Measurements from ENCODE around the gene ISG20.

Gene ISG20

DNA sequence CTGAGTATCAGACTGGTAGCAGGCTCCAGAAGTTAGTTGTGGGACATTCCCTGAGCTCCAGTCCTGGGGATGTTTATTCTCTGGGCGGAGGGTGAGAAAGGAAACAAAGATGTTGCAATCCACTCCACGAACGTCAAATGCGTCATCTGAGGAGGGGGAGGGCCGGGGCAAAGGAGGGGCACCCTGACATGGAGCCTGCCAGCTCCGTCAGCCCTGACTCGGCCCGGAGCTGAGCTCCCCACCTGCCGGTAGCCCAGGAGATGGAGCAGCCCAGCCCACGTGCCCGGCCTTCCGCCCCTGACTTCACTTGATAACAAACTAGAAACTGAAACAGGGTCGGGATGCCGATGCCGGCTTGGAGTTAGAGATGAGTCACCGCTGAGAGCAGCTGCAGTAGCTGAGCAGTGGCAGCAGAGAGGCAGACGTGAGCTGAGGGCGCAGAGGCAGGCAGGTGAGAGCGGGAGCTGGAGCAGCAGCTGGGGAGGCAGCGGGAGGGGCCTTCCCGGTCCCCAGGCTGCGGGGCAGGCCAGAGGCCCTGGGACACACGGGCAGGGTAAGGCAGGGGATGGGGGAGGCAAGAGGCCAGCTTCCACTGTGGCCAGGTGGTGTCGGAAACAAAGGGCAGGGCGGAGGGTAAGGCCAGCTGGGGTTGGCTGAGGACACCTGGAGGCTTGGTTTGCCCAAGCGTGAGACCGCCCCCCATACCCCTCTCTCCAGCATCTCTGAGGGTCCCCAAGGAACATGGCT lies at the start of gene ISG20:
Gene ISG20, plus strand, starts transcription at position 391 of the 747 bp plus-strand sequence. Its CDS starts 351 bp downstream, at position 742.
- peak; percentile 38 for DNase-seq

DNA sequence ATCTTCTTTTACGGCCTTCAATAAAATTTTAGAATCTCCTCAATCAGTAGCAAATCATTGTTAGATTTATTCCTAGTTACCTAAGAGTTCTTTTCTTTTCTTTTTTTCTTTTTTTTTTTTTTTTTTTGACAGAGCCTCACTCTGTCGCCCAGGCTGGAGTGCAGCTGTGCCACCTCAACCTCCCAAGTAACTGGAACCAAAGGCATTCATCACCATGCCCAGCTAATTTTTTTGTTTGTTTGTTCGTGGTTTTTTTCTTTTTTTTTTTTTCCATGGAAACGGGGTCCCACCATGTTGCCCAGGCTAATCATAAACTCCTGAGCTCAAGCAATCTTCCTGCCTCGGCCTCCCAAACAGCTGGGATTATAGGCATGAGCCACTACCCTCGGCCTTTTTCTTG lies 48.1 kb upstream of the ISG20 start:
- no peak for DNase-seq

DNA sequence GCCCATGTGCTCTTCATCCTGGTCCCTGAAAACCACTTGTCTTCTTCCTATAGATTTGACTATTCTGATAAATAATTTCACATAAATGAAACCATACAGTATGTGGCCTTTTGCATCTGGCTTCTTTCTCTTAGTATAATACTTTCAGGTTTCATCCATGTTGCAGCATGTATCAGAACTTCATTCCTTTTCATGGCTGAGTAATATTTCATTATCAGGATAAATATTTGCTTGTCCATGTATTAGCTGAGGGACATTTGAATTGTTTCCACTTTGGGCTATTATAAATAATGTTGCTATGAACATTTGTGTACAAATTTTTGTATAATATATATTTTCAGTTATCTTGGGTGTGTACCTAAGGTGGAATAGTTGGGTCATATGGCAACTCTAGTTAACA lies 47.4 kb upstream of the ISG20 start:
- no peak for DNase-seq

DNA sequence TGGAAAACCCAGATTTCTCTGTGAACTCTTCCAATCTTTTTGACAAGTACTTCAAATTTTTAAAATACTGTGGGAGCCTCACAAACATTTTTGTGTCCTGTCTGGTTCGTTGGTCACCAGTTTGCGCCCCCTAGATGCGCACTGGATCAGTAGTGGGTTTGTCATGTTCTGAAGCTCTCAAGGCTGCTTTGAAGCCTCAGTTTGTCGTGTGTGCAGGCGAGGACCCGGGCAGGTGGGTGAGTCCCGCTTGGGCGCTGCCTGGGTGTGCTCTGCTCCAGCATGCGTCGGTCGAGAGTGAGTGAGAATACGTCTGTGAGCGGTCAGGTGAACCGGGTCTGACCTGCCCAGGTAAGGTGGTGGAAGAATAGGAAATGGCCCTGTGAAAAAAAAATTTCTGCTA lies 34.9 kb upstream of the ISG20 start:
- no peak for DNase-seq

DNA sequence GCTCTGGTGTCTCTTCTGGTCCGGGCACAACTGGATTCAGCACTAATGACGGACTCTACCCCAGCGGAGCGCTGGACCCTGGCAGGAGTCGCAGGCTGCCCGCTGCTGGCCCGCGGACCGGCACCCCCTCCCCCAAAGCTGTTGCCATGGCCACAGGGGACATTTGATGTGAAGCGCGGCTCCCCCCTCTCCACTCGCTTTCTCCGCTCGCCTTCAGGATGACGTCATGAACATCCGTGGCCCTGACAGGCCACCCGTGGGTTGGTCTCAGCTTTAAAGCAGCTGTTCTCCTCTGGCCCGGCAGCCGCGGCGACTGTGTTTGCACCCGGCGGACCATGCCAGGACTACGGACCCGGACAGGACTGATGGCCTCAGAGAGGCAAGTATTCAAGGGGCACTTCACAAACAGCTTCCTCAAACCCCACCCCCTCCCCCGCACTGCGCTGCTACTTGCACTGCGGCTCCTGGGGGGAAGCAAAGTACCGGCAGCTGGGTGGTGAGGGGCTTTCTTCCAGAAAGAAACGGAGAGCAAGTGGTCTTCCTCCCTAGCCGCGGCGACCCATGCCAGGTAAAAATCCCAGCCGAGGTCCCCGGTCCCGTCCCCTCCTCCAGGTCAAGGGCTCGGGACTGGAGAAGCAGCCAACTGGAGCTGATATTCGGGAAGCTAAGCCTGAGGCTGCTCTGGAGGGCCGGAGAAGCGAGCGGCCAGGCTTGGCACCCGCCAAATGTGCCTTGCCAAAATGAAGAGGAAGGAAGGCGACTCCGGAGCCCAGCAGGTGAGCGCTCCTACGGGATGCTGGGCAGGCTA lies 34.2 kb upstream of the ISG20 start:
- no peak for DNase-seq

DNA sequence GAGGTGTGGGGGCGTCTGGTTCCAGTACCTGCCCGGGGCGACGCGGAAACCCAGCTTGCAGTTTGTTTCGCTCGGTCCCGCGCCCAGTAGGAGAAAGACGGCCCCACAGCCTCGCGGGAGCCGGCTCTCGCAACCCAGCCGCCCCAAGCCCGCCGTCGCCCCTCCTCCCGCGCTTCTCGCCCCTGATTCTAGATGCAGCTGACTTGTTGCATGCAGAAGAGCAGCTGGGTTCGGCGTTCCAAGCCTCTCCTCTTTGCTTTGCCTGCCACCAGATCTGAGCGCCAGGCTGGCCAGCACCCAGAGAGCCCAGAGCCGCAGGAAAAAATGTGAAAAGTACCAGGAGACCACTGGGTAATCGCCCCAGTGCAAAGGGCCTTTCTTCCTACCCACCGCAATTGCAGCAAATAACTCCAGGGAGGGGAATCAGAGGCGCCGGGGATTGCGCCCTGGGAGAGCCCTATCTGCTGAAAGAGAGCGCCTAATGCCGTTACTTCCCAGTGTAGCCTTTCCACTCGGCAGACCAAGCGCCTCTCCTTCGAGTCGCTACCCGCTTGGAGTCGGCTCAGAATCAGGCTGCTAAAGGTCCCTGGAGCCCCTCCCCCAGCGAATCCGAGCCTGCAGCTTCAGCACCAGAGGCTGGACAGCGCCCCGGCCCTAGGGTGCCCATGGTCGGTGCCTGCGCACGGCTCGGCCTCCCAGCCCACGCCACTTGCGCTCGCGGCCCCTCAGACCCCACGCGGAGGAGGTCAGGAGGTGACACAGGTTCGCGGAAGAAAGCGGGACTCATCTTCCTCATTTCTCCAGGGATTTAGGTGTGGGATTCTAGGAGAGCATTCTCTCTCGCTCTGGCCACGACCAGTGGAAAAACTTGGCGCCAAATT lies 33.4 kb upstream of the ISG20 start:
- no peak for DNase-seq

DNA sequence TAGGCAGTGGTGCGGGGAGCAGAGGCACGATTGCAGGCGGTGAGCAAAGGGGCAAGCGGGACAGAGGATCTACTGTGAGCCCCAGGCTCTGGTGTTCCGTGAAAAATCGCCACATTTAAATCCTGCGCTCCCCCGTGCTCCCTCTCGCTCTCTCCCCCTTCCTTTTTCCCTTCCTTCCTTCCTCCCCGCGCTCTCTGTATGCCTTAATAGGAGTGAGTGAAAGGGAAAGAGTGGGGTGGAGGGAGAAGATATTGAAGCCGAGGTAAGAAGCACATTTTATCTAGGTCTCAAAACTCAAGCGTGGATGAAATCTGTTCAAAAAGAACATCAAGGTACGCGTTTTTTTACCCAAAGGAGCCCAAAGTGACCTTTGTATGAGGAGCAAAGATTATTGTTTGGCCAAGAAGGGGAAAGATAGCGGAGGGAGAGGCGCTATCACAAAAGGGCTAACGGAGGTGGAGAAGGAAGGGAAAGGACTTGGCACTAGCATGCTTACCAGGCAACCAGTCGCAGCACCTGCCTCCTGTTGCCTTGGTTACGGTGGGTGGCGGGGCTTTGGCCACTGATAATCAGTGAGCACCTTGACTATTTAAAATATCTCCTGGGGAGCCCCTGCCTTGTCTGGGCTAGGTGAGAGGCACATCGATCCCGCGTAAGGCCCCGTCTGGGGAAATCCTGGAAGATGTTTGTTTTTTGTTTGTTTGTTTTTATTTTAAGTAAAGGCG lies 32.6 kb upstream of the ISG20 start:
- no peak for DNase-seq

DNA sequence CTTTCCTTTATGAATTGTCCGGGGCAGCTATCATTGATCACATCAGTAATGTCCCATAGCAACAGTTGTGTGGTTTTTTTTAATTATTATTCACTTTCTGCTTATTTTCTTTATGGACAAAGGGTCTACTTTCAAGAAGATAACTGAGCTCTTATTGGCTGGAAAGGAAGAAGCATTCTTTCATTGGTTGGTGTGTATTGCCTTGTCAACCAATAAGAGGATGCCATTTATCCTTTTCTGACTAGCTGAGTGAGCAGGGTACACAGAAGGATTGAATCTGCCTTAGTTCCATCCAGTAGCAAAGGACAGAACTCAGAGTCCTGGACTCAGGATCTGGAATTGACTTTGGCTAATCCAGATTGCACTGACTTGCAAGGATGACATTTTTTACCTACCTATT lies 30.9 kb upstream of the ISG20 start:
- no peak for DNase-seq

DNA sequence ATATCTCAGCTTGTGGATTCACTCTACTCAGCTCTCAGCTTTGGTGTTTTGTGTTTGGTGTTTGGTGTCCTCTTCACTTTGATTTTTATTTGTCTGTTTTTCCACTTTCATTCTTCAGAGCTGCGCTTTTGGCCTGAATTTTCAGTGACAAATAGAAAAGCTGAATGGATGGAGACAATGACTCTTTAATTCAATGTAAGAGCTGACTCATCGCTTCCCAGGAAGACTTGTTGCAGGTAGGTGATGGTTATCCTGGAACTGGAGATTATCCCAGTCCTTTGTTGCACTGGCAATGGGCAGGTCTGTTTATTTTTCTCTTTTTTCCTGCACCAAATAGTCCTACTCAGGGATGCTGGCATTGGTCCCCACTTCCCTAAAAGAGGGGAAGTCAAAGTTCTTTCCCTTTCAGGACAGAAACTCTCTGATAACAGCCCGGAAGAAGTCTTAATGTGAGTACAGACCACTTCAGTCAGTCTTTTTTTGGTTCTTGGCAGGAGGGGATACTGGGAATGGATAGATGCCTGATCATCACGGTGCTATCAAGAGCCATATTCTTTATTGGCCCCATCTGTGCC lies 30.1 kb upstream of the ISG20 start:
- DNase-seq = no peak

DNA sequence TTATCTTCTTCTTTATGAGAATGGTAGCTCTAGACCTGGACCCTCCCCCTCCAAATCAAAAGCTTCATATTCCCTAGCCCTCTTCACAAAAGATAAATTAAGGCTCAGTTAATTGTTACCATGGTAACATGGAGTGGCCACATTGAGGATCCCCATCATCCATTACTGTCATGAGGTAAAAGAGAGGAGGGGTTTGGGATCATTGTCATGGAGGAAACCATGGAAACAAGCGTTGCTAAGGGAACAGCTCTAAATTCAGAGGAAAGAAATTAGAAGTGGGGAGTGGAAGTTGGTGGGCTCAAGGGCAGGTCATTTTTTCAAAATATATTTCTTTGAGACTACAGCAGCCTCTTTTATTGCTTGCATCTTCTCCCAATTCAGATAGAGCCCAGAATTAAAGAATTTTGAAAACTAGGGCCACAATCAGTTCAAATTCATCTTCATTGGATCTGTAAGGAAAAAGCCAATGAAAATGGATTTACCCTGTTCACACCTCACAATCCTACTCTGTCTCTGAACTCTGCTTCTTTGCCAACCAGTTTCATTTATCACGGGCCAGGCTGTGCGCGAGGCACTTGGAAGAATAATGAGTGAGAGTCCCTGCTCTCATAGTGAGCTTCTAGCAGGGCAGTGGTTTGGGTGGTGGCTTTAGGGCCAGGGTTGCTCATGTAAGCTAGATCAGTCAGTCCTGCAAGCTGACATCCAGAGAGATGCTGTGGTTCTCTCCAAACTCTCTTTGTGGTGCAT lies 29.3 kb upstream of the ISG20 start:
- no peak for DNase-seq

DNA sequence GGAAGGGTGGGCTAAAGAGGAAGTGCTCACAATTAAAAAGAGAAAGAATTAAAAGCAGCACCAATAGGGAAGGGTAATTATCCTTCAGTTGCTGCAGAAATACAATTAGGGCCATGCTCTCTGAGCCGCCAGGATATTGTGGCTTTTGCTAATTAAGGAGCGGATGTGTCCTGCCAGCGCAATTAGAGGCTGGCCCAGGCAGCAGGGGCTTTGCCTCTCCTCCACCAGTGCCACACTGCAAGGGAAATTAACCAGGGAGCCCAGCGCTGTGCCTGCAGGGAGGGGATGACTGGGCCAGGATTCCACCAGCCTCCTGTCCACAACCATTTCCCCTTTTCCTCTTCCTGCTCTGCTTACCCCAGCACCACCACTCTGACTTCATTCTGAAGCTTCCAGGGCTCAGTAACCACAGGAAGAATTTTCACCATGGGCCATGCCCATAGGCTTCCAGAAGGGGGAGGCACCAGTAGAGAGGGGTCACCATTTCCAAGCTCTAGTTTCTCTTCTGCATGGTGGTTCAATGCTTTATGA lies 28.1 kb upstream of the ISG20 start:
- DNase-seq = no peak

DNA sequence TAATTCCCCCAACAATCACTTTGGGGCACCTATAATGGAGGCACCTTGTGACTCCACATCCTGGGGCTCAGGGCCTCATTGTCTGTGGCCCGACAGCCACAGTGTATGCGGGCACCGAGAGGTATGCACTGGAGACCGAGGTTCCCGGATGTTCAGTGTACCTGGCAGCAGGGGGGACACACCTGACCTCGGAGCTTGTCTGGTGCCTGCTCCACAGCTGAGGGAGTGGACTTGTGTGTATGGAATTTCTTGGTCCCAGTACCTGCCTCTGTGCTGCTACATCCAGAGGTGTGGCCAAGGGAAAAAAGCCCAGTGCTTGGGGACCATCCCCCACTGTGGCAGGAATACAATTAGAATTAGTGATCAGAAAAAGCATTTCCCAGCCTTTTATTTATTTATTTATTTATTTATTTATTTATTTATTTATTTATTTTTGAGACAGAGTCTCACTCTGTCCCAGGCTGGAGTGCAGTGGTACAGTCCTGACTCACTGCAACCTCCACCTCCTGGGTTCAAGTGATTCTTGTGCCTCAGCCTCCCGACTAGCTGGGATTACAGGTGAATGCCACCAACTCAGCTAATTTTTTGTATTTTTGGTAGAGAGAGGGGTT lies 26.5 kb upstream of the ISG20 start:
- DNase-seq = no peak

DNA sequence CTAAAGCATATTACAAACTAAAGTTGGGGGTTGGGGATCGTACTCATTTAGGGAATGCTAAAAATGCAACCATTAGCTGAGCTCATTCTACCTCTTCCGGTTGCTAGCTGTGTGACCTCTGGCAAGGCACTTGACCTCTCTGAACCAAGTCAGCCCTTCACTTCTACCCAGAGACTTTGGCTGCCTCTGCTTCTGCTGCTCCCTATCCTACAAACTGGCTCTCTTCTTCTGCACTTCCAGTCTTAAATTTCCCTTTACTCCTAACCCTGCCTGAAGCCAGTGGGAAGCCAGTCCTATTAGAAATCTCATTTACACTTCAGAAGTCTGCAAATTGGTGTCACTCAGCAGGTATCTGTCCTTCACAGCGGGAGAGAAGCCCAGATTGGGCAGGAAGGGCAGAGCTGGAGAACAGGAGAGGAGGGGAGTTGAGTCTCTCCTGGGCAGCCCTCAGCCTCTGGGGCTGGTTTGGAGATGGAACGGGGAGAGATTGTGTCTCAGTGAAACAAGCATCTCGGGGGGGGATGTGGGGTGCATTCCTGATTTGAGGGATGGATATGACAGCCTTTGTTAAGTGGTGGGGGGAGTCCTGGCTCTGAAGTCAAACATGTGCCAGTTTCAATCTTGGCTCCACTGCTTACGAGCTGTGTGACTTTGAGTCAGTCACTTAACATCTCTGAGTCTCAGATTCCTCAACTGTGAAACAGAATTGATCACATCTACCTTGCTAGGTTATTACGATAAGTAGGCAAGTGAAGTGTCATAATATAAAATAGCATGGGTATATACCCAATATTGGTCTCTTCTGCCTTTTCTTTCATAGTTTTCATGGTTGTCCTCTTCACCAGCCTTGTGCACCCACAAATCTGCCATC lies 25.5 kb upstream of the ISG20 start:
- DNase-seq = no peak

DNA sequence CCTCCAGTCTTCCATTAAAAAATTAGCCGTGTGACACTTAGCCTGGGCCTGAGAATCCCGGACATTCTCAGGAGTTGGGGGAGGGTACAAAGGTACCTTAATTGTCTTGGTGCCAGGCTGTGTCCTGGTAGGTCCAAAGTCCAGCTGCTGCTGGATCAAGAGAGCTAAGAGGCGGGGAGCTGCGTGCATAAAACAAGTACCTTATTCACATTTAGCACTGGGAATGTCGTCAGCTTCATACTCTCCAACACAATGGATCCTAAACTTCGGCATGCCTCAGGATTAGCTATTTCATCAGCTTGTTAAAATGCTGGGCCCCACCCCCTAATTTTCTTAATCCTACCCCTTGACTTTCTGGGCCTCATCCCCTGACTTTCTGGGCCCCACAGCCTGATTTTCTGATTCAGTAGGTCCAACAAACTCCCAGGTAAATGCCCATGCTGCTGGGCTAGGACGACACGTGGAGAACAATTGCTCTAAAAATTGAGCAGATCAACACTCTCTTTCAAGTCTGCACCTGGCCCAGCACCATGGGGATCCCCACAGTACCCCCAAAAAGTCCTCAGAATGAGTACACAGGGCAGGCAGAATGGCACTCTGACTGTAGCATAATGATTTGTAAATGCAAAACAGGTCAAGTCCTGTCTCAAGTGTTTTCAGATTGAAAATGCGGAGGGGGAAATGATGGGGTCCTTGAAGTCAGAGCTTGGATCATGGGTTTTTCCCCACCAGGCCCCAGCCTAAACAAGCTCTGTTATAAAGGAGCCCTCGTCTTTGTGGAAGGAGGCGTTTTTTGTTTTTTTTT lies 23.3 kb upstream of the ISG20 start:
- DNase-seq = no peak

DNA sequence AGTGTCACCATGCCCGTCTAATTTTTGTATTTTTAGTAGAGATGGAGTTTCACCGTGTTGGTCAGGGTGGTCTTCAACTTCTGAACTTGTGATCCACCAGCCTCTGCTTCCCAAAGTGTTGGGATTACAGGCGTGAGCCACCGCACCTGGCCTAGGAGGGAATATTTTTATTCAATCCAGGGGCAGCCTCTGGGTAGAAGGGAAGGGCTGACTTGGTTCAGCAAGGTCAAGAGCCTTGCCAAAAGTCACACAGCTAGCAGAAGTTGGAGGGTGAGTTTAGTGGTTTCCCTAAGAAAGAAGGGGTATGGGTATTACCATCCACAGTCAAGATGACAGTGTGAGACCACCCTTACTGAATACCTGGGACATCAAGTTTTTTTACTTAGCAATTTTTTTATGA lies 22.6 kb upstream of the ISG20 start:
- DNase-seq = no peak

DNA sequence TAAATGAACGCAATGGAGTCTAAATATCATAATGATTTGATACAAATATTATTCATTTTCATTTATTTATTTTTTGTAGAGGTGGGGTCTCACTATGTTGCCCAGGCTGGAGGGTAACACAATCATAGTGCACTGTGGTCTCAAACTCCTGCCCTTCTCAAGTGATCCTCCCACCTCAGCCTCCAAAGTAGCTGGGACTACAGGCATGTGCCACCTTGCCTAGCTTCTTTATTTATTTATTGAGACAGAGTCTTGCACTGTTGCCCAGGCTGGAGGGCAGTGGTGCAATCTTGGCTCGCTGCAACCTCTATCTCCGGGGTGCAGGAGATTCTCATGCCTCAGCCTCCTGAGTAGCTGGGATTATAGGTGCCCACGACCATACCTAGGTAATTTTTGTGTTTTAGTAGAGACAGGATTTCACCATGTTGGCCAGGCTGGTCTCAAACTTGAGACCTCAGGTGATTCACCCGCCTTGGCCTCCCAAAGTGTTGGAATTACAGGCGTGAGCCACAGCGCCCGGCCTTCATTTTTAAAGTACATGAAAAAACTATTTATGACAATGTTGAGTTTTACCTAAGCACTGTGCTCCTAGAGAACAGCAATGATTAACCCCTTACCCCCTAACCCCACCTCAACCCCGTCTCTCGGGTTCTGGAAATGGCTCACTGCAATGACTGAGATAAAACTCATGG lies 21.6 kb upstream of the ISG20 start:
- no peak for DNase-seq

DNA sequence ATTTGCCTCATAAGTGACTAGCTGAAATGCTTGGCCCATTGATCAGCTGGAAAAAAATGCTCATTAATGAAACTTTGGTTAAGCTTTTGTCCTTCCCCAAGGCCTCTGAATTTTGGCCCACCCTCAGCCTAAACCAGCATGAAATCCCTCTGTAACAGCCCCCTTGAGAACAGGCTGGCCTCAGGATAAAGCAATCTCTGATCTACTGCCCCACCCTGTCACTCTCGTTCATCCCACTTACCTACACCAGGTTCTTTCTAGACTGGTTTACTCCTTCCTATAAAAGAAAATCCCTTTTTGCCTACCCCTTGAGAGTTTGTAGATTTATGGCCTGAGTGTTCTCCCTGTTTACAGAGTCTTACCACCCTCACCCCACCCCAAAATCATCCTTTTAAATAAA lies 21.0 kb upstream of the ISG20 start:
- no peak for DNase-seq

DNA sequence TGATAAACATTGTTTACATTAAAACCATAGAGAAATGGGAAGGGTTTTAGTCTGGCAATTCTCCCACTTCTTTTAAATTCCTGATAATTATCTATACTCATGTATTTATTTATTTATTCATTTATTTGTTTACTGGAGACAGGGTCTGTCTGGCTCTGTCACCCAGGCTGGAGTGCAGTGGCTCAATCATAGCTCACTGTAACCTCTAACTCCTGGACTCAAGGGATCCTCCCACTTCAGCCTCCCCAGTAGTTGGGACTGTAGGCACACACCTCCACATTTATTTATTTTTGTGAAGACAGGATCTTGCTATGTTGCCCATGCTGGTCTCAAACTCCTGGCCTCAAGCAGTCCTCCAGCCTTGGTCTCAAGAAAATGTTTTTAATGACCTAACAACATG lies 20.1 kb upstream of the ISG20 start:
- no peak for DNase-seq

Data from NCI-H524 treated with DMSO at 0.1 percent for 48 hours (cell line).